Common myeloid progenitor, CD34-positive (primary cell): Measurements from ENCODE around the gene MFSD11.
"Not testable (repeated sequence)": the region's sequence is repeated elsewhere in the genome, so short reads cannot be mapped to it uniquely, and the experiment has no call there.

Experiments
- CTCF ChIA-PET: fragments of 350-600 bp; sonication (Branson Sonifier 250); formaldehyde crosslinking; loops from one replicate; lab custom pipeline; 2021; ENCODE audit warnings: antibody characterized with exemption; lab: Charles Lee
- POLR2A ChIA-PET: fragments of 350-600 bp; sonication (Branson Sonifier 250); formaldehyde crosslinking; loops from one replicate; lab custom pipeline; 2021; ENCODE audit warnings: antibody characterized with exemption; lab: Charles Lee
- DNase-seq, 3 donors: peaks; one replicate each; pipeline versions ENCODE4 v3.0.0 to v3.0.0-alpha.2; 2013
- H3K27ac ChIP-seq, 2 experiments: 1 replicate in 1 of 2; 2 replicates in 1 of 2; pipeline ENCODE4 v1.7.0; 2013; ENCODE audit warnings: inconsistent platforms in 2 of 2, low read length in 2 of 2, mild to moderate bottlenecking in 2 of 2, low read depth in 1 of 2, moderate library complexity in 1 of 2; ENCODE audit not compliant: severe bottlenecking in 2 of 2, insufficient read depth in 1 of 2, poor library complexity in 1 of 2
- H3K27me3 ChIP-seq, 5 experiments: replicated peaks in 2 of 5; 1 replicate in 3 of 5; 2 replicates in 2 of 5; pipeline versions ENCODE4 v1.6.1 to v1.7.0; 2013; ENCODE audit warnings: low read length in 4 of 5, mild to moderate bottlenecking in 2 of 5, moderate library complexity in 2 of 5, inconsistent platforms in 1 of 5; ENCODE audit not compliant: insufficient read depth in 5 of 5, control insufficient read depth in 4 of 5
- H3K36me3 ChIP-seq, 4 experiments: 1 replicate in 2 of 4; 2 replicates in 2 of 4; pipeline versions ENCODE4 v1.6.1 to v1.7.0; 2013; ENCODE audit warnings: low read length in 3 of 4, control low read depth in 1 of 4, mild to moderate bottlenecking in 1 of 4; ENCODE audit not compliant: control insufficient read depth in 4 of 4, insufficient read depth in 4 of 4
- H3K4me1 ChIP-seq, 4 experiments: 1 replicate in 3 of 4; 2 replicates in 1 of 4; pipeline versions ENCODE4 v1.6.1 to v1.7.1; 2013; ENCODE audit warnings: low read length in 3 of 4, mild to moderate bottlenecking in 3 of 4, control low read depth in 1 of 4, inconsistent platforms in 1 of 4, moderate library complexity in 1 of 4; ENCODE audit not compliant: control insufficient read depth in 4 of 4, insufficient read depth in 4 of 4; ENCODE audit errors: control extremely low read depth in 1 of 4
- H3K4me3 ChIP-seq, 7 experiments: 1 replicate in 4 of 7; 2 replicates in 3 of 7; pipeline versions ENCODE4 v1.5.1 to v1.7.0; 2013; ENCODE audit warnings: mild to moderate bottlenecking in 7 of 7, low read length in 6 of 7, moderate library complexity in 6 of 7, inconsistent platforms in 2 of 7, low read depth in 2 of 7, control low read depth in 1 of 7; ENCODE audit not compliant: insufficient read depth in 4 of 7, control insufficient read depth in 1 of 7; ENCODE audit errors: extremely low read depth in 1 of 7
- H3K9me3 ChIP-seq, 5 experiments: 1 replicate in 4 of 5; 2 replicates in 1 of 5; pipeline versions ENCODE4 v1.6.1 to v1.7.1; 2013; ENCODE audit warnings: low read length in 4 of 5, mild to moderate bottlenecking in 2 of 5, inconsistent platforms in 1 of 5, low read depth in 1 of 5, moderate library complexity in 1 of 5; ENCODE audit not compliant: control insufficient read depth in 4 of 5, insufficient read depth in 2 of 5; ENCODE audit errors: control extremely low read depth in 1 of 5
- WGBS: methylation state at CpG from one replicate; pipeline ENCODE4 v1.1.5; 2013; ENCODE audit not compliant: insufficient coverage; 5-methylcytosine and 5-hydroxymethylcytosine counted together

Gene MFSD11

GRCh38 chr17:76797241-76797840 lies 59.4 kb downstream of the MFSD11 start:
- Histone ChIP-seq H3K4me1 (peaks cover 0 to 2% (median under 1%) of the 10 kb centered on the region in 4 experiments), H3K27me3 (no peaks in the 10 kb centered on the region), H3K36me3 (no peaks in the 10 kb centered on the region), H3K9me3 (no peaks in the 10 kb centered on the region), H3K4me3 (no peak overlapping the region), H3K27ac (no peak overlapping the region)
- no peak for DNase-seq
- ChIA-PET CTCF (no interaction called here), POLR2A (no interaction called here)
- WGBS: 100% methylated on average over 1 of the region's 6 CpGs

DNA sequence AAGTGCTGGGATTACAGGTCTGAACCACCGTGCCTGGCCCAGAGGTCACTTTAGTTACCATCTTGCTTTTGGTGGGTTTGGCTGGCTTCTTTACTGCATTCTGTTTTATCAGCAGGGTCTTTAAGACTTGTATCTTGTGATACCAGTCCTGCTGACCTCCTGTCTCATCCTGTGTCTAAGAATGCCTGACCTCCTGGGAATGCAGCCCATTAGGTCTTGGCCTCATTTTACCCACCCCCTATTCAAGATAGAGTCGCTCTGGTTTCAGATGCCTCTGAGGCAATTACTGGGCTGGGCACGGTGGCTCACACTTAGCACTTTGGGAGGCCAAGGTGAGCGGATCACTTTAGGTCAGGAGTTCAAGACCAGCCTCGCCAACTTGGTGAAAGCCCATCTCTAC lies 63.8 kb downstream of the MFSD11 start:
- Histone ChIP-seq H3K27me3 (no peaks in the 10 kb centered on the region), H3K4me3 (no peak overlapping the region), H3K4me1 (no peaks in the 10 kb centered on the region), H3K9me3 (no peaks in the 10 kb centered on the region), H3K27ac (no peak overlapping the region), H3K36me3 (no peaks in the 10 kb centered on the region)
- ChIA-PET POLR2A (no interaction called here), CTCF (interaction anchor here (1.1 kb wide), 1 partner anchor 441 kb away, joined by 3 read pairs; no protein-coding TSS in a partner anchor)
- DNase-seq: no peak
- whole genome bisulfite sequencing: 95% methylated on average over 4 of the region's 5 CpGs

- no peak for DNase-seq
- POLR2A ChIA-PET: no interaction called here
- no peak overlapping the region for H3K4me3 ChIP-seq
- no peaks in the 10 kb centered on the region for H3K4me1 ChIP-seq
- H3K9me3 ChIP-seq: no peaks in the 10 kb centered on the region
- CTCF ChIA-PET: no interaction called here
- H3K27ac ChIP-seq: no peak overlapping the region
- WGBS: 95% methylated on average over 8 of the region's 9 CpGs
- H3K36me3 ChIP-seq: no peaks in the 10 kb centered on the region
- H3K27me3 ChIP-seq: no peaks in the 10 kb centered on the region
These were observed 67.4 kb downstream of the MFSD11 start for GRCh38 chr17:76805319-76805718.

DNA sequence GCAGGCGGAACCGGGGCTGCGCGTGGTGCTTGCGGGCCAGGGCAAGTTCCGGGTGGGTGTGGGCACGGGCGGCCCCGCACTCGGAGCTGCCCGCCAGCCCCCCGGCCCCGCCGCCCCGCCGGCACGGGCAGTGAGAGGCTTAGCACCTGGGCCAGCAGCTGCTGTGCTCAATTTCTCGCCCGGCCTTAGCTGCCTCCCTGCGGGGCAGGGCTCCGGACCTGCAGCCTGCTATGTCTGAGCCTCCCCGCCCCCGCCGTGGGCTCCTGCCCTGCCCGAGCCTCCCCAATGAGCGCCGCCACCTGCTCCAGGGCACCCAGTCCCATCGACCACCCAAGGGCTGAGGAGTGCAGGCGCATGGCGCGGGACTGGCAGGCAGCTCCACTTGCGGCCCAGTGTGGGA lies 68.2 kb downstream of the MFSD11 start:
- DNase-seq, H3K36me3 ChIP-seq, H3K27ac ChIP-seq, H3K4me3 ChIP-seq, H3K4me1 ChIP-seq, H3K9me3 ChIP-seq, H3K27me3 ChIP-seq, POLR2A ChIA-PET, CTCF ChIA-PET: not testable (repeated sequence)
- 87% methylated on average over 15 of the region's 32 CpGs for WGBS

DNA sequence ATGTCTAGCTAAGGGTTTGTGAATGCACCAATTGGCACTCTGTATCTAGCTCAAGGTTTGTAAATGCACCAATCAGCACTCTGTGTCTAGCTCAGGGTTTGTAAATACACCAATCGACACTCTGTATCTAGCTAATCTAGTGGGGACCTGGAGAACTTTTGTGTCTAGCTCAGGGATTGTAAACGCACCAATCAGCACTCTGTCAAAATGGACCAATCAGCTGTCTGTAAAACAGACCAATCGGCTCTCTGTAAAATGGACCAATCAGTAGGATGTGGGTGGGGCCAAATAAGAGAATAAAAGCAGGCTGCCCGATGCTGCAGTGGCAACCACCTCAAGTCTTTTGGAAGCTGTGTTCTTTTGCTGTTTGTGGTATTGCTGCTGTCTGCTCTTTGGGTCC lies 68.8 kb downstream of the MFSD11 start:
- ChIA-PET CTCF (interaction anchor here (1.0 to 1.2 kb wide), 2 partner anchors 10 to 17 kb away, joined by 3 to 4 read pairs; no protein-coding TSS in a partner anchor), POLR2A (interaction anchor here (0.6 kb wide), 1 partner anchor 421 kb away, joined by 3 read pairs; no protein-coding TSS in a partner anchor)
- WGBS: 100% methylated on average over 1 of the region's 4 CpGs
- H3K27me3 ChIP-seq, H3K36me3 ChIP-seq, DNase-seq, H3K4me1 ChIP-seq, H3K4me3 ChIP-seq, H3K27ac ChIP-seq, H3K9me3 ChIP-seq: not testable (repeated sequence)

- H3K27ac ChIP-seq: no peak overlapping the region
- H3K27me3 ChIP-seq: no peaks in the 10 kb centered on the region
- 94% methylated on average over 4 of the region's 4 CpGs for WGBS
- no peaks in the 10 kb centered on the region for H3K36me3 ChIP-seq
- ChIA-PET POLR2A (no interaction called here), CTCF (no interaction called here)
- no peak overlapping the region for H3K4me3 ChIP-seq
- no peaks in the 10 kb centered on the region for H3K9me3 ChIP-seq
- no peak for DNase-seq
- H3K4me1 ChIP-seq: no peaks in the 10 kb centered on the region
These were observed 70.4 kb downstream of the MFSD11 start for GRCh38 chr17:76808326-76808725.

DNA sequence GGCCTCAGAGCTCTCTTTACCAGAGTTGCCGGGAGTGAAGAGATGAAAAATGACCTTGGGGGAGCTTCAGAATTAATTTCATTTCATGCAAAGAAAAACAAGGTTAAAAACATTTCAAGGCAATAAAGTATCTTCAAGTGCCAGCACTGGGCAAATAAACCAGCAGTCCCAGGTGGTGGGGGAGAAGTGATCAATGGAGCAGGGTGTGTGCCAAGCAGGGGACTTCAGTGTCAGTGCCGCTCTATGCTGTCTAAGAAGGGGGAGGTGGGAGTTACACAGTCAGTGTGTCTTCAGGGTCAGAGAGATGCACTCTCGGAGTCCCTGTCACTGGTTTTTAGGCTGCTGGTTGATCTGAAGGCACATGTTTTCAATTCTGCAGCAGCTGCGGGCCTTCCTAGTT lies 73.0 kb downstream of the MFSD11 start:
- Histone ChIP-seq H3K27me3 (no peaks in the 10 kb centered on the region), H3K27ac (no peak overlapping the region), H3K36me3 (no peaks in the 10 kb centered on the region), H3K4me1 (no peaks in the 10 kb centered on the region), H3K4me3 (no peak overlapping the region), H3K9me3 (no peaks in the 10 kb centered on the region)
- POLR2A ChIA-PET: no interaction called here
- CTCF ChIA-PET: no interaction called here
- WGBS: 94% methylated on average over 2 of the region's 4 CpGs
- no peak for DNase-seq
